HG02571 (cell line): ENCODE measurements around the gene GLRX5.
"Not testable (repeated sequence)": the region's sequence is repeated elsewhere in the genome, so short reads cannot be mapped to it uniquely, and the experiment has no call there.

ENCODE experiments used
- ATAC-seq: cut with Tn5 transposase; IDR thresholded peaks from one replicate; pipeline ENCODE4 v1.9.1; 2021; ENCODE audit warnings: mild to moderate bottlenecking, moderate library complexity; ENCODE audit not compliant: unreplicated experiment

GLRX5 gene

GRCh38 chr14:95549656-95550585 lies 15.1 kb downstream of the GLRX5 start:
- ATAC-seq, result no peak

DNA sequence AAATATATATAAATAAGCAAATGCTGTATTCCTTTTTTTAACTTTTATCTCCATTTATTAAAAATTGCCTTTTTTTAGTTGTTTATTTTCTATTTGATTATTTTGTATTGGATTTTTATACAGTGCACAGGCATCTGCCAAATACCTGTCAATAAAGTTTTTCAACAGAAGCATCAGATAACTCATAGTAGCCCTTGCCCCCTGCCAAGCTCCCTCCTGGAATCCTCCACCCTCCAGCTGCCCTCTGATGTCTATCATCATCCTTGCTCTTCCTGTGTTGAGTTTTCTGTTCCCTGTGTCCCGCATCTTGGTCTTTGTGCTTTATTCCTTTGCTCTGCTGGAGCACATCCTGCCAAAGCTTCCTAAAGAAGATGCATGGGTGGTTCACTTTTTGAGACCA lies 16.6 kb downstream of the GLRX5 start:
- ATAC-seq, result no peak

GRCh38 chr14:95553141-95553540 lies 18.3 kb downstream of the GLRX5 start:
- ATAC-seq, result no peak

GRCh38 chr14:95555053-95555452 lies 20.2 kb downstream of the GLRX5 start:
- no peak for ATAC-seq

DNA sequence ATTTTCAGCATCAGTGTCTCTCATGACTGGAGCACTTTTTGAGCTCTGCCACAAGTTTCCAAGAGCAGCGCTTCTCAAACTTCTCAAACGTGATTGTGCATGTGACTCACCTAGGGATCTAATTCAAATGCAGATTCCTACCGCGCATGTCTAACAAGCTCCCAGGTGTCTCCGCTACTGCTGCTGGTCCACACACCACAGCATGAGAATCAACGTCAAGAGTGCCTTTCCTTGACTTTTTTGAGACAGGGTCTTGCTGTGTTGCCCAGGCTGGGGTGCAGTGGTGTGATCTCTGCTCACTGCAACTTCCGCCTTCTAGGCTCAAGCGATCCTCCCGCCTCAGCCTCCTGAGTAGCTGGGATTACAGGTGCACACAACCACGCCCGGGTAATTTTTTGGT lies 22.4 kb downstream of the GLRX5 start:
- no peak for ATAC-seq

GRCh38 chr14:95557832-95558231 lies 23.0 kb downstream of the GLRX5 start:
- ATAC-seq, result no peak

- ATAC-seq, result no peak
Observed at GRCh38 chr14:95559203-95559602, 24.4 kb downstream of the GLRX5 start.

DNA sequence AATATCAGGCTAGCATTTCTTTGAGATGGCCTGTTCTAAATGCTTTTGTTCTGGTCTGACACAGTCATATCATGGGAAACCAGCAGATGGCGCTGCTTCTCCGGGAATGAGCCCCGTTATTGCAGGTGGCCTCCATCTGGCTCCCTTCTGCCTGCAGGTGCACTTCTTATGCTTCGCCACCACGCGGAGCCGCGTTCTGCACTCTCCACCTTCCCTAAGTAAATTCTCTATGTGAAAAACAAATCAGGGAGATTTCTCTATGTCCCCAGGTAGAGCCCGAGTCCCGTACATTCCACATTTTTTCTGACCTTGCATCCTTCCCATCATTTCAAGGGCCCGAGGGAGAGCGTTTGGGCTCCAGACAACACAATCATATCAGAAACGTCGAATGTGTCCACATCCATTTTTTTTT lies 26.2 kb downstream of the GLRX5 start:
- no peak for ATAC-seq

- no peak for ATAC-seq
Observed at GRCh38 chr14:95562892-95563685, 28.2 kb downstream of the GLRX5 start.

DNA sequence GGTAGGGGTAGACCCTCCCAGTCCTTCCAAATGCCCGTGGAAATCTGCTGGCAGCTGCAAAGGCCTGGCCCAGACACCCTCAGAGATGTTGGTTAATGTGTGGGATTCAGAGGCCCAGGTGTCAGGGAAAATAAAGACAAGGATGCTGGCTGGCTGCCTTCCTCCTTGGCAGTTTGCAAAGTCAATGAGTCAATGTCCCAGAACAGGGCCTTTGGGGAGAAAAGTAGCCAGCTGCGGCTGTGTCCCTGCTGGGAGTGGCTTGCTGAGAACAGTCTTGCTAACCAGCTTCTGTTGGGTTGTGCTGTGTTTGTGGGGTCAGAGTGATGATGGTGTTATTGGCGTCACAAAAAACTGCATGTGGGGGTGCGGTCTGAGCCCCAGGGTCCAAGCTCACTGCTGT lies 29.2 kb downstream of the GLRX5 start:
- no peak for ATAC-seq

- no peak for ATAC-seq
Observed at GRCh38 chr14:95569440-95569839, 34.6 kb downstream of the GLRX5 start.

GRCh38 chr14:95573313-95573712 lies 38.5 kb downstream of the GLRX5 start:
- ATAC-seq, result no peak

GRCh38 chr14:95575840-95576473 lies 41.1 kb downstream of the GLRX5 start:
- ATAC-seq, result no peak

- ATAC-seq, result peak; percentile 95
Observed at GRCh38 chr14:95577067-95577800, 42.4 kb downstream of the GLRX5 start.

DNA sequence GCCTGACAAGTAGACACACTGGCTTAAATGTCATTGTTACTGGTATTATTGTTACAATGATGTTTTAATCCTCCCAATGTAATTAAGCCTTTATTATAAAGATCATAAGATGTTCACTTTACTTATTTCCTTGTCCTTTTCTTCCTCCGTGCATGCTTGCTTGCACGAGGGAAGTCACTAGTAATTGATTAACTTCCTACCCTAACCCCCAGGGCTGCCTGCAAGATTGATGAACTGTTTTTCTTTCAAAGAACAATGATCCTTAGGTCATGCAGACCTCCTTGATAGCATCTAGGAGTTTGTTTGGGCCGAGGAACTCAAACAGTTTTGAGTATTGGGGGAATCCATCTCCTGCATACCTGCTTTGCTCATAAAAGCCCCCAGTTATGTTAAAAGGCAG lies 43.0 kb downstream of the GLRX5 start:
- ATAC-seq, result no peak

DNA sequence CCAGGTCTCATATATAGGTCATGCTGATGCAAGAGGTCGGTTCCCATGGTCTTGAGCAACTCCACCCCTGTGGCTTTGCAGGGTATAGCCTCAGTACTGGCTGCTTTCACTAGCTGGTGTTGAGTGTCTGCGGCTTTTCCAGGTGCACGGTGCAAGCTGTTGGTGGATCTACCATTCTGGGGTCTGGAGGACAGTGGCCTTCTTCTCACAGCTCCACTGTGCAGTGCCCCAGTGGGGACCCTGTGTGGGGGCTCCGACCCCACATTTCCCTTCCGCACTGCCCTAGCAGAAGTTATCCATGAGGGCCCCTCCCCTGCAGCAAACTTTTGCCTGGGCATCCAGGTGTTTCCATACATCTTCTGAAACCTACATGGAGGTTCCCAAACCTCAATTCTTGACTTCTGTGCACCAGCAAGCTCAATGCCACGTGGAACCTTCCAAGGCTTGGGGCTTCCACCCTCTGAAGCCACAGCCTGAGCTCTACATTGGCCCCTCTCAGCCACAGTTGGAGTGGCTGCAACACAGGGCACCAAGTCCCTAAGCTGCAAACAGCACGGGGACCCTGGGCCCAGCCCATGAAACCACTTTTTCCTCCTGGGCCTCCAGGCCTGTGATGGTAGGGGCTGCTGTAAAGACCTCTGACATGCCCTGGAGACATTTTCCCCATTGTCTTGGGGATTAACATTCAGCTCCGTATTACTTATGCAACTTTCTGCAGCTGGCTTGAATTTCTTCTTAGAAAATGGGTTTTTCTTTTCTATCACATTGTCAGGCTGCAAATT lies 49.2 kb downstream of the GLRX5 start:
- ATAC-seq, result not testable (repeated sequence)

GRCh38 chr14:95585953-95586620 lies 51.2 kb downstream of the GLRX5 start:
- no peak for ATAC-seq

- ATAC-seq, result not testable (repeated sequence)
Observed at GRCh38 chr14:95591182-95591581, 56.3 kb downstream of the GLRX5 start.
